GM12878 (cell line): ENCODE results near the gene ELOA. TPM values are rescaled to one million over a fixed set of nuclear protein-coding genes. Genes with fewer than 3 reads are reported as not detected.
A peak's percentile ranks its signal among the peaks of the same experiment; 100 is the strongest.

Experiments used
- CHD2 ChIP-seq: IDR thresholded peaks from 2 replicates; pipeline ENCODE4 v1.6.1; 2011; ENCODE audit warnings: low read depth, low read length, improper control_type of control experiment, borderline replicate concordance
- ETV6 ChIP-seq, 2 experiments: fragments of 450-650 bp in 1 of 2; IDR thresholded peaks in 1 of 2; conservative IDR thresholded peaks in 1 of 2; 2 replicates each; pipeline ENCODE4 v1.6.1; 2014; ENCODE audit warnings: antibody characterized with exemption in 1 of 2, borderline replicate concordance in 1 of 2, low read depth in 1 of 2, mild to moderate bottlenecking in 1 of 2, moderate library complexity in 1 of 2
- FOS ChIP-seq: IDR thresholded peaks from 3 replicates; pipeline ENCODE4 v1.6.1; 2011; ENCODE audit warnings: borderline replicate concordance; ENCODE audit not compliant: insufficient read length; ENCODE audit errors: extremely low read depth
- GABPA ChIP-seq: IDR thresholded peaks from 2 replicates; pipeline ENCODE4 v1.6.1; 2014; ENCODE audit warnings: antibody characterized with exemption, low read depth, mild to moderate bottlenecking, inconsistent platforms
- JUNB ChIP-seq: IDR thresholded peaks from 2 replicates; pipeline ENCODE4 v1.6.1; 2016; ENCODE audit warnings: antibody characterized with exemption, mild to moderate bottlenecking
- KDM1A ChIP-seq: fragments of 200-600 bp; sonication (generic); IDR thresholded peaks from 2 replicates; pipeline ENCODE4 v1.6.1; 2016; ENCODE audit warnings: borderline replicate concordance
- MXI1 ChIP-seq: fragments of 150-350 bp; IDR thresholded peaks from 2 replicates; pipeline ENCODE4 v1.6.1; 2011; ENCODE audit warnings: low read depth, mild to moderate bottlenecking, inconsistent platforms, low read length, improper control_type of control experiment
- NFYA ChIP-seq: IDR thresholded peaks from 2 replicates; pipeline ENCODE4 v1.6.1; 2011; ENCODE audit warnings: low read depth, mild to moderate bottlenecking, low read length, improper control_type of control experiment, borderline replicate concordance
- NRF1 ChIP-seq: conservative IDR thresholded peaks from 2 replicates; pipeline ENCODE4 v1.6.1; 2011; ENCODE audit warnings: mild to moderate bottlenecking, low read depth, low read length, improper control_type of control experiment
- POU2F2 ChIP-seq: IDR thresholded peaks from 3 replicates; pipeline ENCODE4 v1.6.1; 2011; ENCODE audit warnings: low read depth, mild to moderate bottlenecking, low read length, borderline replicate concordance
- RAD51 ChIP-seq: fragments of 450-650 bp; IDR thresholded peaks from 2 replicates; pipeline ENCODE4 v1.6.1; 2016; ENCODE audit warnings: moderate library complexity, mild to moderate bottlenecking, inconsistent platforms
- SMARCA5 ChIP-seq: fragments of 450-650 bp; IDR thresholded peaks from 2 replicates; pipeline ENCODE4 v1.6.1; 2017; ENCODE audit warnings: mild to moderate bottlenecking
- TAF1 ChIP-seq: IDR thresholded peaks from 2 replicates; pipeline ENCODE4 v1.6.1; 2011; ENCODE audit warnings: mild to moderate bottlenecking, low read depth, low read length, borderline replicate concordance
- TBL1XR1 ChIP-seq: IDR thresholded peaks from 2 replicates; pipeline ENCODE4 v1.6.1; 2012; ENCODE audit warnings: low read depth, low read length, improper control_type of control experiment
- TCF7 ChIP-seq: IDR thresholded peaks from 2 replicates; pipeline ENCODE4 v1.6.1; 2014; ENCODE audit warnings: antibody characterized with exemption, borderline replicate concordance
- ZNF217 ChIP-seq: fragments of 450-650 bp; IDR thresholded peaks from 2 replicates; pipeline ENCODE4 v1.6.1; 2017; ENCODE audit warnings: antibody characterized with exemption, mild to moderate bottlenecking
- ZSCAN29 ChIP-seq: fragments of 450-650 bp; IDR thresholded peaks from 2 replicates; pipeline ENCODE4 v1.6.1; 2017; ENCODE audit warnings: mild to moderate bottlenecking, moderate library complexity
- polyA plus RNA-seq, 11 experiments: library from polyadenylated mRNA; depleted of rRNA in 4 of 11; unstranded in 6 of 11; stranded (reverse) in 5 of 11; fragments of >200 nt; fragmentation: Nextera tagmentation in 4 of 11; fragmentation: Illumina TruSeq in 1 of 11; extraction: Ambion mirVana in 4 of 11; extraction: Trizol in 1 of 11; gene quantifications; 1 replicate in 1 of 11; 2 replicates in 10 of 11; pipeline versions ENCODE4 v1.2.1 to v1.2.3, GENCODE V29; 2011 to 2016; ENCODE audit warnings: inconsistent platforms in 2 of 11, missing spikeins in 2 of 11, low read depth in 1 of 11
- total RNA-seq, 4 experiments: library from RNA; depleted of rRNA in 3 of 4; stranded (reverse); fragments of >200 nt in 3 of 4; fragmentation: Illumina TruSeq in 1 of 4; extraction: Trizol in 1 of 4; gene quantifications; 2 replicates each; pipeline versions ENCODE4 v1.2.1 to v1.2.3, GENCODE V29; 2013 to 2021
- TF ChIP-seq, protein P1 (sequence below): IDR thresholded peaks from 2 replicates; pipeline ENCODE4 v1.6.1; 2011; ENCODE audit warnings: borderline replicate concordance, low read depth, mild to moderate bottlenecking, moderate library complexity, low read length; ENCODE audit not compliant: insufficient read depth, poor library complexity, severe bottlenecking
- TF ChIP-seq, protein P2 (sequence below): fragments of 450-650 bp; formaldehyde crosslinking; IDR thresholded peaks from 2 replicates; pipeline ENCODE4 v1.4.0; 2020; ENCODE audit warnings: mild to moderate bottlenecking, moderate library complexity
- TF ChIP-seq, protein P3 (sequence below): fragments of 150-350 bp; IDR thresholded peaks from 2 replicates; pipeline ENCODE4 v1.6.1; 2014; ENCODE audit warnings: mild to moderate bottlenecking, low read depth, low read length
- TF ChIP-seq, protein P4 (sequence below): IDR thresholded peaks from 2 replicates; pipeline ENCODE4 v1.6.1; 2011; ENCODE audit warnings: low read depth, mild to moderate bottlenecking, low read length, moderate library complexity, borderline replicate concordance; ENCODE audit errors: extremely low read depth
- TF ChIP-seq, protein P5 (sequence below): fragments of 450-650 bp; IDR thresholded peaks from 2 replicates; pipeline ENCODE4 v1.6.1; 2014; ENCODE audit warnings: mild to moderate bottlenecking

The ELOA gene
- total and polyA plus RNA-seq, 10 of the 15 experiments (the other 5 are each of a cell fraction or from before 2014, with no cell fraction given) = 20.1 to 63.6 (median 39.8) TPM

DNA sequence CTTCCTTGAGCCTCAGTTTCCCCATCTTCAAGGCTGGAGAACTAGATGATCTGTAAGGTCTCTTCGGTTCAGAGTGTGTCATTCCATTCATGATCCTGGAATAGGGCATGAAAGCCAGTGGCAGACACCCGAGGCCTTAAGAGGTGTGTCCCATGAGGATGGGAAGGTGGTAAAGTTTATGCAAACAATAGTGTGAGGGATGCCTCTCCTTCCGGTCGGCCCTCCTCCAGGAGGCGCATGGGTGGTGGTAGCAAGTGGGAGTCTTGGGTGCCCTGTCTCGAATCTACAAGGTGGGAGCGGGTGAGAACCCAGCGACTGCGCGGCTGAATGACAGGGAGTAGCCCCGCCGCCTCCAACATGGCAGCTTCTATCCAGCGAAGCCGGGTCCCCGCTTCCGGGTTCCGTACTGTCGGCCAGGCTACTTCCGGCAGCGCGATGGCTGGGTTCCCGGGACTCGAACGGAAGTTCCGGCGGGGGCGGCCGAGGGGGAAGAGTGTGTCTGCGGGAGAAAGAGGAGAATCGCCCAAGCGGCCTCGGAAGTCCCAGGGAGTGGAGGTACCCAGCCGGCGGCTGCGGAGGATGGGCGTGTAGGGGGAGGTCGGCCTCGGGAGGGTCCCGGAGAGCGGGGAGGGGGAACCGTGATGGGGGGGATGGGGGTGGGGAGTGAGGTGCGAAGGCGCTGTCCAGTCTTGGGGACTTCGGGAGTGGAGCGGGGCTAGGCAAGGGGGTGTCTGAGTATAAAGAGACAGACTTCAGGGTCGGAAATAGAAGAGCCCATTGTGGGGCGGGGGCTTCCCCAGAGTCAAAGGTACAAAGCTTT lies 47.6 kb downstream of the ELOA start, which contains the start of gene LYPLA2 (continued):
- TF ChIP-seq FOS (no peak), ZSCAN29 (no peak), GABPA (peak; percentile 94), TCF7 (no peak), TBL1XR1 (0 out of 2 replicates have a peak, but pooled peaks have one; percentile 62), JUNB (no peak), ZNF217 (no peak), MXI1 (peak; percentile 59), TAF1 (peak; percentile 67; the same call in 1 of the 2 replicates), RAD51 (no peak), POU2F2 (peak; percentile 6; the same call in 1 of the 3 replicates), ETV6 (conservative IDR thresholded peaks at IDR 0.05 in 1 of 2, IDR thresholded peaks at IDR 0.05 in 1 of 2; ENCODE audit: borderline replicate concordance in 1 of 2, low read depth in 1 of 2) (peak in 1 of 2 experiments; percentile 83; a peak in 2 of 4 replicates), CHD2 (no peak), SMARCA5 (no peak), NFYA (no peak), KDM1A (no peak), NRF1 (no peak)
- TF ChIP-seq, protein P1, sequence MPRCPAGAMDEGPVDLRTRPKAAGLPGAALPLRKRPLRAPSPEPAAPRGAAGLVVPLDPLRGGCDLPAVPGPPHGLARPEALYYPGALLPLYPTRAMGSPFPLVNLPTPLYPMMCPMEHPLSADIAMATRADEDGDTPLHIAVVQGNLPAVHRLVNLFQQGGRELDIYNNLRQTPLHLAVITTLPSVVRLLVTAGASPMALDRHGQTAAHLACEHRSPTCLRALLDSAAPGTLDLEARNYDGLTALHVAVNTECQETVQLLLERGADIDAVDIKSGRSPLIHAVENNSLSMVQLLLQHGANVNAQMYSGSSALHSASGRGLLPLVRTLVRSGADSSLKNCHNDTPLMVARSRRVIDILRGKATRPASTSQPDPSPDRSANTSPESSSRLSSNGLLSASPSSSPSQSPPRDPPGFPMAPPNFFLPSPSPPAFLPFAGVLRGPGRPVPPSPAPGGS = peak; percentile 54
- TF ChIP-seq, protein P2, sequence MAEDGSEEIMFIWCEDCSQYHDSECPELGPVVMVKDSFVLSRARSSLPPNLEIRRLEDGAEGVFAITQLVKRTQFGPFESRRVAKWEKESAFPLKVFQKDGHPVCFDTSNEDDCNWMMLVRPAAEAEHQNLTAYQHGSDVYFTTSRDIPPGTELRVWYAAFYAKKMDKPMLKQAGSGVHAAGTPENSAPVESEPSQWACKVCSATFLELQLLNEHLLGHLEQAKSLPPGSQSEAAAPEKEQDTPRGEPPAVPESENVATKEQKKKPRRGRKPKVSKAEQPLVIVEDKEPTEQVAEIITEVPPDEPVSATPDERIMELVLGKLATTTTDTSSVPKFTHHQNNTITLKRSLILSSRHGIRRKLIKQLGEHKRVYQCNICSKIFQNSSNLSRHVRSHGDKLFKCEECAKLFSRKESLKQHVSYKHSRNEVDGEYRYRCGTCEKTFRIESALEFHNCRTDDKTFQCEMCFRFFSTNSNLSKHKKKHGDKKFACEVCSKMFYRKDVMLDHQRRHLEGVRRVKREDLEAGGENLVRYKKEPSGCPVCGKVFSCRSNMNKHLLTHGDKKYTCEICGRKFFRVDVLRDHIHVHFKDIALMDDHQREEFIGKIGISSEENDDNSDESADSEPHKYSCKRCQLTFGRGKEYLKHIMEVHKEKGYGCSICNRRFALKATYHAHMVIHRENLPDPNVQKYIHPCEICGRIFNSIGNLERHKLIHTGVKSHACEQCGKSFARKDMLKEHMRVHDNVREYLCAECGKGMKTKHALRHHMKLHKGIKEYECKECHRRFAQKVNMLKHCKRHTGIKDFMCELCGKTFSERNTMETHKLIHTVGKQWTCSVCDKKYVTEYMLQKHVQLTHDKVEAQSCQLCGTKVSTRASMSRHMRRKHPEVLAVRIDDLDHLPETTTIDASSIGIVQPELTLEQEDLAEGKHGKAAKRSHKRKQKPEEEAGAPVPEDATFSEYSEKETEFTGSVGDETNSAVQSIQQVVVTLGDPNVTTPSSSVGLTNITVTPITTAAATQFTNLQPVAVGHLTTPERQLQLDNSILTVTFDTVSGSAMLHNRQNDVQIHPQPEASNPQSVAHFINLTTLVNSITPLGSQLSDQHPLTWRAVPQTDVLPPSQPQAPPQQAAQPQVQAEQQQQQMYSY (CRISPR knock-in tag) = no peak
- TF ChIP-seq, protein P3, sequence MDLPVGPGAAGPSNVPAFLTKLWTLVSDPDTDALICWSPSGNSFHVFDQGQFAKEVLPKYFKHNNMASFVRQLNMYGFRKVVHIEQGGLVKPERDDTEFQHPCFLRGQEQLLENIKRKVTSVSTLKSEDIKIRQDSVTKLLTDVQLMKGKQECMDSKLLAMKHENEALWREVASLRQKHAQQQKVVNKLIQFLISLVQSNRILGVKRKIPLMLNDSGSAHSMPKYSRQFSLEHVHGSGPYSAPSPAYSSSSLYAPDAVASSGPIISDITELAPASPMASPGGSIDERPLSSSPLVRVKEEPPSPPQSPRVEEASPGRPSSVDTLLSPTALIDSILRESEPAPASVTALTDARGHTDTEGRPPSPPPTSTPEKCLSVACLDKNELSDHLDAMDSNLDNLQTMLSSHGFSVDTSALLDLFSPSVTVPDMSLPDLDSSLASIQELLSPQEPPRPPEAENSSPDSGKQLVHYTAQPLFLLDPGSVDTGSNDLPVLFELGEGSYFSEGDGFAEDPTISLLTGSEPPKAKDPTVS = no peak
- TF ChIP-seq, protein P4, sequence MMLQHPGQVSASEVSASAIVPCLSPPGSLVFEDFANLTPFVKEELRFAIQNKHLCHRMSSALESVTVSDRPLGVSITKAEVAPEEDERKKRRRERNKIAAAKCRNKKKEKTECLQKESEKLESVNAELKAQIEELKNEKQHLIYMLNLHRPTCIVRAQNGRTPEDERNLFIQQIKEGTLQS = no peak
- TF ChIP-seq, protein P5, sequence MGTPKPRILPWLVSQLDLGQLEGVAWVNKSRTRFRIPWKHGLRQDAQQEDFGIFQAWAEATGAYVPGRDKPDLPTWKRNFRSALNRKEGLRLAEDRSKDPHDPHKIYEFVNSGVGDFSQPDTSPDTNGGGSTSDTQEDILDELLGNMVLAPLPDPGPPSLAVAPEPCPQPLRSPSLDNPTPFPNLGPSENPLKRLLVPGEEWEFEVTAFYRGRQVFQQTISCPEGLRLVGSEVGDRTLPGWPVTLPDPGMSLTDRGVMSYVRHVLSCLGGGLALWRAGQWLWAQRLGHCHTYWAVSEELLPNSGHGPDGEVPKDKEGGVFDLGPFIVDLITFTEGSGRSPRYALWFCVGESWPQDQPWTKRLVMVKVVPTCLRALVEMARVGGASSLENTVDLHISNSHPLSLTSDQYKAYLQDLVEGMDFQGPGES = no peak
